ENCODE measurements around the gene PYGB. TPM values are rescaled to one million over a fixed set of nuclear protein-coding genes. Genes with fewer than 3 reads are reported as not detected.

The PYGB gene
- total RNA-seq, 1 experiment from 2014 or later = 188 TPM

- Histone ChIP-seq H3K9me3 (ENCODE audit: low read length) (no peaks in the 10 kb centered on the region), H2AFZ (ENCODE audit: low read length) (no peak overlapping the region), H3K9ac (ENCODE audit: low read length) (peak overlapping the region; percentile 38), H3K9me2 (replicated peaks; ENCODE audit: insufficient read depth, low read length) (no peaks in the 10 kb centered on the region), H4K20me1 (ENCODE audit: insufficient read depth, low read depth, low read length) (0 out of 2 replicates have a peak, but pooled peaks cover 6% of the 10 kb centered on the region), H3K4me1 (ENCODE audit: low read length) (peaks cover 49% of the 10 kb centered on the region), H3K4me2 (ENCODE audit: low read depth, low read length, poor library complexity, severe bottlenecking) (peak overlapping the region; percentile 28), H3K36me3 (ENCODE audit: insufficient read depth, low read length) (peaks cover 25% of the 10 kb centered on the region), H3K4me3 (ENCODE audit: low read length) (no peak overlapping the region; the same call in 1 of the 2 replicates), H3K27ac (ENCODE audit: low read length) (peak overlapping the region; percentile 86), H3K79me2 (ENCODE audit: low read length) (no peaks in the 10 kb centered on the region), H3K27me3 (ENCODE audit: low read length) (no peaks in the 10 kb centered on the region)
- DNase-seq = peak; percentile 76
These were observed 48.5 kb downstream of the PYGB start for GRCh38 chr20:25296094-25297093.

GRCh38 chr20:25297141-25297905 is 49.4 kb downstream of the PYGB start:
- Histone ChIP-seq H3K9ac (ENCODE audit: low read length) (peak overlapping the region; percentile 38), H3K4me3 (ENCODE audit: low read length) (no peak overlapping the region; the same call in 1 of the 2 replicates)
- peak; percentile 59 for DNase-seq

DNA sequence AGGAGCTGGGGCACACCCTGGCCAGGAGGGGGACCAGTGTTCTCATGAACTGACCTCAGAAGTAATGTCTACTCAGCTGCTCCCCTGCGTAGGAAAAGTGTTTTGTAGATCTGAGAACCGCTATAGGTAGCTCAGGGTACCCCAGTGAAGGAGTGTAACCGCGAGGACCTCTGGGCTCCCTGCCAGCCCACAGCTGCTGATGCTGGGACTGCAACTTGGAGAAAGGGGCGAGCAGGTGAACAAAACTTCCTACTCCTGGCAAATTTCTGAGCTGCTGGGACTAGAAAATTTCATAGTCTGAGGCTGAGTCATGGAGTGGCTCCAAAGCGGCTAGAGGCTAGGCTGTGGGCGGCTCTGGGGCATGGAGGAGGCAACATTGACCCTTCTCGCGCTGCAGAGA is 51.9 kb downstream of the PYGB start:
- no peaks in the 10 kb centered on the region for H3K79me2 ChIP-seq (ENCODE audit: low read length)
- no peak overlapping the region for H3K9ac ChIP-seq (ENCODE audit: low read length)
- no peak overlapping the region for H2AFZ ChIP-seq (ENCODE audit: low read length)
- H3K4me1 ChIP-seq (ENCODE audit: low read length) = peaks cover 32% of the 10 kb centered on the region
- no peaks in the 10 kb centered on the region for H4K20me1 ChIP-seq (ENCODE audit: insufficient read depth, low read depth, low read length)
- H3K27ac ChIP-seq (ENCODE audit: low read length) = no peak overlapping the region; the same call in 1 of the 2 replicates
- no peaks in the 10 kb centered on the region for H3K9me3 ChIP-seq (ENCODE audit: low read length)
- no peak overlapping the region for H3K4me3 ChIP-seq (ENCODE audit: low read length)
- no peak overlapping the region for H3K4me2 ChIP-seq (ENCODE audit: low read depth, low read length, poor library complexity, severe bottlenecking)
- no peaks in the 10 kb centered on the region for H3K27me3 ChIP-seq (ENCODE audit: low read length)
- DNase-seq = peak; percentile 62
- peaks cover 16% of the 10 kb centered on the region; the same call in 1 of the 2 replicates for H3K36me3 ChIP-seq (ENCODE audit: insufficient read depth, low read length)
- H3K9me2 ChIP-seq (replicated peaks; ENCODE audit: insufficient read depth, low read length) = no peaks in the 10 kb centered on the region

More at GRCh38 chr20:25297141-25297905, 49.4 kb downstream of the PYGB start:
- Histone ChIP-seq H3K36me3 (ENCODE audit: insufficient read depth, low read length) (peaks cover 25% of the 10 kb centered on the region), H3K4me2 (ENCODE audit: low read depth, low read length, poor library complexity, severe bottlenecking) (peak overlapping the region; percentile 25), H3K27me3 (ENCODE audit: low read length) (no peaks in the 10 kb centered on the region), H3K4me1 (ENCODE audit: low read length) (peaks cover 49% of the 10 kb centered on the region), H3K79me2 (ENCODE audit: low read length) (no peaks in the 10 kb centered on the region), H3K9me2 (replicated peaks; ENCODE audit: insufficient read depth, low read length) (no peaks in the 10 kb centered on the region), H2AFZ (ENCODE audit: low read length) (no peak overlapping the region), H3K27ac (ENCODE audit: low read length) (peak overlapping the region; percentile 86), H3K9me3 (ENCODE audit: low read length) (no peaks in the 10 kb centered on the region), H4K20me1 (ENCODE audit: insufficient read depth, low read depth, low read length) (0 out of 2 replicates have a peak, but pooled peaks cover 6% of the 10 kb centered on the region)

- H3K36me3 ChIP-seq (ENCODE audit: insufficient read depth, low read length) = peaks cover 15% of the 10 kb centered on the region; the same call in 1 of the 2 replicates
- peak; percentile 55 for DNase-seq
- H3K4me3 ChIP-seq (ENCODE audit: low read length) = no peak overlapping the region
These were observed 52.7 kb downstream of the PYGB start for GRCh38 chr20:25300496-25301170.

DNA sequence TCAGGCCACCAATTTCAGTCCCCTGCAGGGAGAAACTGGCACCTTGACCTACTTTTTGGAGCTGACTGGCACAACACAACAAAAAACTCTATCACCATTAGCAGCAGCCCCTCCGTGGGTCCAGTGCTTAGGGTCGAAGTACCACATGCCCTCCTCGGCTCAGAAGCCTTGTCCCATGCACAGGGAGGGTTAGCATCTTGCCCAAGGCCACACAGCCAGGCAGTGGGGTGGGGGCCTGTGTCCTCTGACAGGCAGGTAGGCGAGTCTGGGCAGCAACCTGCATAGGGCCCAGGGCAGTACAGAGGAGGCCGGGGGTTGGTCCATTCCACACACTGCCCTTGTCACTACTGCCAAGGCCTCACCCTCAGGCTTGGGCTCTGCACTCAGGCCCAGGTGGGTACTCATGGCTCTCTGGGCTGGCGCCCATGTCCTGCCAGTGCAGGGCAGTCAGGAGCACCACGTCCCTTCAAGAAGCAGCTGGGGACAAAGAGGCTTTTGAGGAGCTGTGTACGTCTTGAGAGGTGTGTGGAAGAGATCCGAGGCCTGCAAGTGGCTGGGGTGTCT is 53.6 kb downstream of the PYGB start:
- Histone ChIP-seq H2AFZ (ENCODE audit: low read length) (no peak overlapping the region), H3K9me3 (ENCODE audit: low read length) (no peaks in the 10 kb centered on the region), H3K79me2 (ENCODE audit: low read length) (no peaks in the 10 kb centered on the region), H3K4me3 (ENCODE audit: low read length) (no peak overlapping the region), H3K9ac (ENCODE audit: low read length) (no peak overlapping the region), H3K36me3 (ENCODE audit: insufficient read depth, low read length) (peaks cover 8% of the 10 kb centered on the region; the same call in 1 of the 2 replicates), H3K4me1 (ENCODE audit: low read length) (peaks cover 16% of the 10 kb centered on the region), H4K20me1 (ENCODE audit: insufficient read depth, low read depth, low read length) (no peaks in the 10 kb centered on the region), H3K27me3 (ENCODE audit: low read length) (no peaks in the 10 kb centered on the region), H3K27ac (ENCODE audit: low read length) (no peak overlapping the region), H3K4me2 (ENCODE audit: low read depth, low read length, poor library complexity, severe bottlenecking) (no peak overlapping the region), H3K9me2 (replicated peaks; ENCODE audit: insufficient read depth, low read length) (no peaks in the 10 kb centered on the region)
- no peak for DNase-seq

More at GRCh38 chr20:25300496-25301170, 52.7 kb downstream of the PYGB start:
- Histone ChIP-seq H3K79me2 (ENCODE audit: low read length) (no peaks in the 10 kb centered on the region), H3K9me3 (ENCODE audit: low read length) (no peaks in the 10 kb centered on the region), H2AFZ (ENCODE audit: low read length) (no peak overlapping the region), H3K4me1 (ENCODE audit: low read length) (peaks cover 24% of the 10 kb centered on the region), H4K20me1 (ENCODE audit: insufficient read depth, low read depth, low read length) (no peaks in the 10 kb centered on the region), H3K4me2 (ENCODE audit: low read depth, low read length, poor library complexity, severe bottlenecking) (no peak overlapping the region), H3K27ac (ENCODE audit: low read length) (no peak overlapping the region), H3K9me2 (replicated peaks; ENCODE audit: insufficient read depth, low read length) (no peaks in the 10 kb centered on the region), H3K9ac (ENCODE audit: low read length) (no peak overlapping the region), H3K27me3 (ENCODE audit: low read length) (no peaks in the 10 kb centered on the region)

- Histone ChIP-seq H3K9ac (ENCODE audit: low read length) (no peak overlapping the region), H3K4me1 (ENCODE audit: low read length) (peaks cover 4% of the 10 kb centered on the region), H3K36me3 (ENCODE audit: insufficient read depth, low read length) (0 out of 2 replicates have a peak, but pooled peaks cover 2% of the 10 kb centered on the region), H4K20me1 (ENCODE audit: insufficient read depth, low read depth, low read length) (no peaks in the 10 kb centered on the region), H3K79me2 (ENCODE audit: low read length) (no peaks in the 10 kb centered on the region), H3K27me3 (ENCODE audit: low read length) (no peaks in the 10 kb centered on the region), H3K4me2 (ENCODE audit: low read depth, low read length, poor library complexity, severe bottlenecking) (no peak overlapping the region), H2AFZ (ENCODE audit: low read length) (no peak overlapping the region), H3K4me3 (ENCODE audit: low read length) (no peak overlapping the region), H3K9me3 (ENCODE audit: low read length) (no peaks in the 10 kb centered on the region), H3K9me2 (replicated peaks; ENCODE audit: insufficient read depth, low read length) (no peaks in the 10 kb centered on the region), H3K27ac (ENCODE audit: low read length) (no peak overlapping the region)
- no peak for DNase-seq
These were observed 54.7 kb downstream of the PYGB start for GRCh38 chr20:25302596-25302995.

DNA sequence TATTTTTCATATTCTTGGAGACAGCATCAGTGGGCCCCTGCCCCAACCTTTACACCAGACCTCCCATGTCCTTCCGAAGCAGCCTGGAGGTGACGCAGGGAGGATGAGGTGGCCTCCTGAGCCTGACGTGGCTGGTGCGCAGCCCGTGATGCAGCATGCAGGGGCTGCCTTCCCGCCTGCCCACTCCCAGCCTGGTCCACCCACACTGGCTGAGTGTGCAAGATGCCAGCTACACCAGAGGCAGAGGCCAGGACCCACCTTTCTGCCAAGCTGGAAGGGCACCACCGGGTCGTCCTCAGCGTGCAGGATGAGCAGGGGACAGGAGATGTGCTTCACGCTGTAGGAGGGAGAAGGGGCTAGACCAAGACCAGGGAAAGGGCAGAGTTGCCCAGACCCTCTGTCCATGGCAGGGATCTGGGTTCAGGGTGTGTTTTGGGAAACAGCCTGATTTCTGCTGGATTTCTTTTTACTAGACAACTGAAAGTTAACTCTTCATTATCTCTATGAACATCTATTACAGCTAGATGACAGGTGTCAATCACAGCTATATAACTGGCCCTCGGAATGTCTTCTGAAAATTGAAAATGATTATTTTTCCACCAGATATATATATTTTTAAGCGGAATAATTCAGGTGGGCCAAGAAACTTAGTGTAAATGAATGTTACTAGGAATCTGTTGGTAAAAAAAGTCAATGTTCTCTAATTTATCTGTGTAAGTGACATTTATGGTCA is 55.6 kb downstream of the PYGB start:
- Histone ChIP-seq H4K20me1 (ENCODE audit: insufficient read depth, low read depth, low read length) (no peaks in the 10 kb centered on the region), H3K36me3 (ENCODE audit: insufficient read depth, low read length) (no peaks in the 10 kb centered on the region), H3K27me3 (ENCODE audit: low read length) (no peaks in the 10 kb centered on the region), H3K4me2 (ENCODE audit: low read depth, low read length, poor library complexity, severe bottlenecking) (no peak overlapping the region), H3K9me3 (ENCODE audit: low read length) (no peaks in the 10 kb centered on the region), H3K9ac (ENCODE audit: low read length) (no peak overlapping the region), H3K27ac (ENCODE audit: low read length) (no peak overlapping the region), H3K4me1 (ENCODE audit: low read length) (no peaks in the 10 kb centered on the region), H3K4me3 (ENCODE audit: low read length) (no peak overlapping the region), H2AFZ (ENCODE audit: low read length) (no peak overlapping the region), H3K9me2 (replicated peaks; ENCODE audit: insufficient read depth, low read length) (no peaks in the 10 kb centered on the region), H3K79me2 (ENCODE audit: low read length) (no peaks in the 10 kb centered on the region)
- DNase-seq = no peak
